ENCODE measurements around the gene AHR.

AHR gene

DNA sequence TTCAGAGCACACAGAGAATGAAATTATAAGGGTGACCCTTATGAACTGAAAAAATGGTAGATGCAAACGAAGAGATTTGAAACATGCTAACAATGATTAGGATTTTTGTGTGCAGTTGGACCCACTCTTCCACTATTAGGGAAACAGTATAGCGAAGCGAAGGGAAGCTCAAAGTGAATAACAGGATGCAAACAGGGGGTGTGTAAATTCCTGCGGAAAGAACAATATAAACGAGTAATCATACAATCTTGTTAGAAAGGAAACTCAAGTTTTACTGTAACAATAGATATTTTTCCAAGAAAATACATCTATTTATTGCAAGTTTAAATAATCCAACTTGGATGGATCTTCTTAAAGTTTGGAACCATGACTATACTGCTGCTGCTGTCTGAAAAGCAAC lies 14.7 kb downstream of the AHR start:
- Histone ChIP-seq H3K4me1 (ENCODE audit: insufficient read depth, poor library complexity, severe bottlenecking) (peaks cover 19% of the 10 kb centered on the region), H3K27me3 (ENCODE audit: insufficient read depth, poor library complexity, severe bottlenecking) (no peaks in the 10 kb centered on the region), H3K36me3 (ENCODE audit: low read depth) (peaks cover 77% of the 10 kb centered on the region), H3K27ac (ENCODE audit: poor library complexity, severe bottlenecking) (no peak overlapping the region), H3K9me3 (ENCODE audit: severe bottlenecking) (no peaks in the 10 kb centered on the region), H3K4me3 (ENCODE audit: severe bottlenecking) (no peak overlapping the region)
- DNase-seq (ENCODE audit: low spot score) (no peak), ATAC-seq (ENCODE audit: low read depth) (no peak)
- no peak for TF ChIP-seq CTCF (IDR thresholded peaks at IDR 0.05; ENCODE audit: poor library complexity, severe bottlenecking)

GRCh38 chr7:17315974-17316373 lies 17.5 kb downstream of the AHR start:
- H3K36me3 ChIP-seq (ENCODE audit: low read depth), result peaks cover 73% of the 10 kb centered on the region
- no peak overlapping the region for H3K4me3 ChIP-seq (ENCODE audit: severe bottlenecking)
- no peak for DNase-seq (ENCODE audit: low spot score)
- peaks cover 42% of the 10 kb centered on the region for H3K4me1 ChIP-seq (ENCODE audit: insufficient read depth, poor library complexity, severe bottlenecking)
- no peaks in the 10 kb centered on the region for H3K27me3 ChIP-seq (ENCODE audit: insufficient read depth, poor library complexity, severe bottlenecking)
- H3K9me3 ChIP-seq (ENCODE audit: severe bottlenecking), result no peaks in the 10 kb centered on the region
- no peak overlapping the region for H3K27ac ChIP-seq (ENCODE audit: poor library complexity, severe bottlenecking)
- no peak for TF ChIP-seq CTCF (IDR thresholded peaks at IDR 0.05; ENCODE audit: poor library complexity, severe bottlenecking)
- ATAC-seq (ENCODE audit: low read depth), result no peak

- Histone ChIP-seq H3K4me1 (ENCODE audit: insufficient read depth, poor library complexity, severe bottlenecking) (peaks cover 42% of the 10 kb centered on the region), H3K9me3 (ENCODE audit: severe bottlenecking) (no peaks in the 10 kb centered on the region), H3K27me3 (ENCODE audit: insufficient read depth, poor library complexity, severe bottlenecking) (no peaks in the 10 kb centered on the region), H3K4me3 (ENCODE audit: severe bottlenecking) (no peak overlapping the region), H3K36me3 (ENCODE audit: low read depth) (peaks cover 62% of the 10 kb centered on the region), H3K27ac (ENCODE audit: poor library complexity, severe bottlenecking) (no peak overlapping the region)
- TF ChIP-seq CTCF (IDR thresholded peaks at IDR 0.05; ENCODE audit: poor library complexity, severe bottlenecking), result no peak
- DNase-seq (ENCODE audit: low spot score) (no peak), ATAC-seq (ENCODE audit: low read depth) (no peak; the same call in 2 of the 3 replicates)
Measured at GRCh38 chr7:17318146-17318545, 19.7 kb downstream of the AHR start.

DNA sequence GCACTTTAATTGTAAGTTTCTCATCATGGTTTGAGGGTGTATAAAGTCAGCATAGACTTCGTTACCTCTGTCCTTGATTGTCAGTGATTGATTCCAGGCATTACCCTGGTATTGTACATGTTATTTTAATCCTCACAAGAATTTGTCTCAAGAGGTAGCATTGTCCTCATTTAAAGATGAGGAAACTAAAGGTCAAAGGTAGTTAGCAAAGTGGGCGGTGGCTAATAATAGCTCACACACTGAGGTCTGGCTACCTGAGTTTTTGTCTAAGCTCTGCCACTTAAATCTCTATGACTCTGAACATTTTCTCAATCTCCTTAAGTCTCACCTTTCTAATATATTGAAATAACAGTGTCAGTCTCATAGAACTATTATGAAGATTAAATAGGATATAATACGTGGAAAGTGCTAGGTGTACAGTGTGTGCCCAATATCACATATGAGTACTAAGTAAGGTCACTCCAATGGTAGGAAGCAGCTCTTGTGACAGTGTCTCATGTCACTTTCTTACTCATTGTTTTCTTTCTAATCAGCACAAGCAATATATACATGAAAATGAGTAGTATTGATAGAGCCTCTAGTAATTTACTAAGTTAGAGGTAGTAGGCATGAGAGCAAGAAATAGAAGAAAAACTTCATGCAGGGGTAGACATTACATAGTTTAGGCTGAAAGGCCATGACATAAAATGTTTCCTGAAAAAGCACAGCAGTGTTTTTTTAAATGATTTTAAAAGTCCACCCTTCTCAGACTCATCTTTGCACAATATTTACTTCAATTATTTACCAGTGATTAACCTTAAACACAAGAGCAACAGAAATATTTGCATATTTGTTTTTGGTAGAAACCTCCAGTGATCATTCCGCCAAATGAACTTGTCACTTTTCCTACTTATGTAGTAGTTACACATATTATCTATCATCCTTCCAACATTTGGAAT lies 21.0 kb downstream of the AHR start:
- Histone ChIP-seq H3K4me3 (ENCODE audit: severe bottlenecking) (no peak overlapping the region), H3K27me3 (ENCODE audit: insufficient read depth, poor library complexity, severe bottlenecking) (no peaks in the 10 kb centered on the region), H3K4me1 (ENCODE audit: insufficient read depth, poor library complexity, severe bottlenecking) (peaks cover 34% of the 10 kb centered on the region), H3K9me3 (ENCODE audit: severe bottlenecking) (no peaks in the 10 kb centered on the region), H3K36me3 (ENCODE audit: low read depth) (peaks cover 62% of the 10 kb centered on the region), H3K27ac (ENCODE audit: poor library complexity, severe bottlenecking) (no peak overlapping the region)
- no peak for TF ChIP-seq CTCF (IDR thresholded peaks at IDR 0.05; ENCODE audit: poor library complexity, severe bottlenecking)
- no peak for DNase-seq (ENCODE audit: low spot score)
- no peak for ATAC-seq (ENCODE audit: low read depth)

GRCh38 chr7:17320102-17320497 lies 21.6 kb downstream of the AHR start:
- no peak for TF ChIP-seq CTCF (IDR thresholded peaks at IDR 0.05; ENCODE audit: poor library complexity, severe bottlenecking)
- Histone ChIP-seq H3K36me3 (ENCODE audit: low read depth) (peaks cover 58% of the 10 kb centered on the region), H3K4me3 (ENCODE audit: severe bottlenecking) (no peak overlapping the region), H3K27me3 (ENCODE audit: insufficient read depth, poor library complexity, severe bottlenecking) (no peaks in the 10 kb centered on the region), H3K4me1 (ENCODE audit: insufficient read depth, poor library complexity, severe bottlenecking) (peaks cover 36% of the 10 kb centered on the region), H3K27ac (ENCODE audit: poor library complexity, severe bottlenecking) (peak overlapping the region; percentile 5), H3K9me3 (ENCODE audit: severe bottlenecking) (no peaks in the 10 kb centered on the region)
- ATAC-seq (ENCODE audit: low read depth) (peak; percentile 61; the same call in 2 of the 3 replicates), DNase-seq (ENCODE audit: low spot score) (no peak)
